ENCODE data around the gene SCG5.

SCG5 gene

DNA sequence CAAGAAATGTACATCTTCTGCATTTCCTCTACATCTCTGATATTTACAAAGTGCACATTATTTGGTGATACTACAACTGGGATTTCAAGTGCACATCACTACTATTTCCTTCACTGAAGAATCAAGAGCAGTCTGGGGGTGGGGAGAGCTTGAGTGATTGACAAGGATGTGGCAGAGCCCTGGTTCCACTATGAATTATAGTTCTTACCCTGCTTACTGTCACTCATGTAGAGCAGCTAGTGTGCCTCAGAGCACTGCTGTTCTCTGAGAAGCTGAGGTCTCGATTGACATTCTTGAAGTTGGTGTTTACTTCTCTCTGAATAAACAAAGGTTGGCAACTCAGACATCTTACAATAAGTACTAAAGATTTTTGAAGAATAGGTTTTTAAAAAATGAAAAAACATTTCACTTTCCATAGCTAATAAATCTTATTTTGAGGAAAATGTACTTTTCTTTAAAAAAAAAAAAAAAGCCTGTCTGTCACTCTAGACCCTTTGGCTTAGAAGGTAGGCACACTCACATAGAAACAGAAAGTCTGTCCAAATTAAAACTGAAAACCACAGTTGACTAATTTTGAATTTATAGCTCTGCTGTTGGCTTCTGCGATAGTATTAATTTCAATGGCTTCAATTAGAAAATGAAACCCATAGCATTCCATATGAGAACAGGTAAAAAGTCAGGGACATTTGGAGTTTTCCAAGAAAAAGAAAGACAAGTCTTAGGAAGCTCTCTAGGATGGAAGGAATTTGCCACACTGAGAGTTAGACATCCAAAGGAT is 81.8 kb downstream of the SCG5 start:
- no peak for DNase-seq (ENCODE audit: low read depth)

DNA sequence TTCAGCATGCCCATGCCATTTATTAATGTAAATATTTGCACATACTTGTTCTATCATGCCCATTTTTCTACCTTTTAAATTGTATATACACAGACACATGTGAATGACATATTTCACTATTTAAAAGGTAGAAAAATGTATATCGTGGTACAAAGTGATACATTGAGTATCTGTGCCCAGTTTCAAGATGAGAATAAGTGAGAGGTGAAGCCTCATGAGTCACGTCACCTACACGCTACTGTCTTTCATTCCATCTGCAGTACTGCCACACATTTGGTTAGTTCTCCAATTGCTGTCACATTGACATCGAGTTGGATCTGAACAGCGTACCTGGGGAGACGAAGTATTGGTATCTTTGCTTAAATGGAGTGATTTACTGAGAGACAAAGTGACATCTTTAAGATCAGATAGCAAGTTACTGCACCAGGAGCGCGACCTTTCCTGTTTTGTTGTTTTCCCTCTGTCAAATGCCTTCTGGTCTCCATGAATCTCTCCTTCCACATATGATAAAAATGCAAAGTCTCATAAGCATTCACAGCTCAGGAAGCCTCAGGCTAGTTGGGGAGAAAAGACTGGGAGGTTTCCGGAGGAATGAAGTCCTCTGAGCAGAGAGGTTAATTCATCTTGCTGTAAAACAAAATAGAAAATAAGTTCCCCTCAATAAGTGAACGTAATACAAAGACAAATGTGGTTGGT is 88.3 kb downstream of the SCG5 start:
- DNase-seq (ENCODE audit: low read depth): no peak

DNA sequence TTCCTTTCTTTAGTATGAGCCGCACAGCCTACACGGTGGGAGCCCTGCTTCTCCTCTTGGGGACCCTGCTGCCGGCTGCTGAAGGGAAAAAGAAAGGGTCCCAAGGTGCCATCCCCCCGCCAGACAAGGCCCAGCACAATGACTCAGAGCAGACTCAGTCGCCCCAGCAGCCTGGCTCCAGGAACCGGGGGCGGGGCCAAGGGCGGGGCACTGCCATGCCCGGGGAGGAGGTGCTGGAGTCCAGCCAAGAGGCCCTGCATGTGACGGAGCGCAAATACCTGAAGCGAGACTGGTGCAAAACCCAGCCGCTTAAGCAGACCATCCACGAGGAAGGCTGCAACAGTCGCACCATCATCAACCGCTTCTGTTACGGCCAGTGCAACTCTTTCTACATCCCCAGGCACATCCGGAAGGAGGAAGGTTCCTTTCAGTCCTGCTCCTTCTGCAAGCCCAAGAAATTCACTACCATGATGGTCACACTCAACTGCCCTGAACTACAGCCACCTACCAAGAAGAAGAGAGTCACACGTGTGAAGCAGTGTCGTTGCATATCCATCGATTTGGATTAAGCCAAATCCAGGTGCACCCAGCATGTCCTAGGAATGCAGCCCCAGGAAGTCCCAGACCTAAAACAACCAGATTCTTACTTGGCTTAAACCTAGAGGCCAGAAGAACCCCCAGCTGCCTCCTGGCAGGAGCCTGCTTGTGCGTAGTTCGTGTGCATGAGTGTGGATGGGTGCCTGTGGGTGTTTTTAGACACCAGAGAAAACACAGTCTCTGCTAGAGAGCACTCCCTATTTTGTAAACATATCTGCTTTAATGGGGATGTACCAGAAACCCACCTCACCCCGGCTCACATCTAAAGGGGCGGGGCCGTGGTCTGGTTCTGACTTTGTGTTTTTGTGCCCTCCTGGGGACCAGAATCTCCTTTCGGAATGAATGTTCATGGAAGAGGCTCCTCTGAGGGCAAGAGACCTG is 89.5 kb downstream of the SCG5 start:
- DNase-seq (ENCODE audit: low read depth): no peak

DNA sequence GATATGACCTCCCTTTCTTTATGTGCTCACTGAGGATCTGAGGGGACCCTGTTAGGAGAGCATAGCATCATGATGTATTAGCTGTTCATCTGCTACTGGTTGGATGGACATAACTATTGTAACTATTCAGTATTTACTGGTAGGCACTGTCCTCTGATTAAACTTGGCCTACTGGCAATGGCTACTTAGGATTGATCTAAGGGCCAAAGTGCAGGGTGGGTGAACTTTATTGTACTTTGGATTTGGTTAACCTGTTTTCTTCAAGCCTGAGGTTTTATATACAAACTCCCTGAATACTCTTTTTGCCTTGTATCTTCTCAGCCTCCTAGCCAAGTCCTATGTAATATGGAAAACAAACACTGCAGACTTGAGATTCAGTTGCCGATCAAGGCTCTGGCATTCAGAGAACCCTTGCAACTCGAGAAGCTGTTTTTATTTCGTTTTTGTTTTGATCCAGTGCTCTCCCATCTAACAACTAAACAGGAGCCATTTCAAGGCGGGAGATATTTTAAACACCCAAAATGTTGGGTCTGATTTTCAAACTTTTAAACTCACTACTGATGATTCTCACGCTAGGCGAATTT is 91.2 kb downstream of the SCG5 start:
- DNase-seq (ENCODE audit: low read depth): no peak

DNA sequence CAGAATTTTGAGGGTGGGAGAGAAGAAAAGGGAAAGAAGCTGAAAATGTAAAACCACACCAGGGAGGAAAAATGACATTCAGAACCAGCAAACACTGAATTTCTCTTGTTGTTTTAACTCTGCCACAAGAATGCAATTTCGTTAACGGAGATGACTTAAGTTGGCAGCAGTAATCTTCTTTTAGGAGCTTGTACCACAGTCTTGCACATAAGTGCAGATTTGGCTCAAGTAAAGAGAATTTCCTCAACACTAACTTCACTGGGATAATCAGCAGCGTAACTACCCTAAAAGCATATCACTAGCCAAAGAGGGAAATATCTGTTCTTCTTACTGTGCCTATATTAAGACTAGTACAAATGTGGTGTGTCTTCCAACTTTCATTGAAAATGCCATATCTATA is 91.8 kb downstream of the SCG5 start:
- no peak for DNase-seq (ENCODE audit: low read depth)

DNA sequence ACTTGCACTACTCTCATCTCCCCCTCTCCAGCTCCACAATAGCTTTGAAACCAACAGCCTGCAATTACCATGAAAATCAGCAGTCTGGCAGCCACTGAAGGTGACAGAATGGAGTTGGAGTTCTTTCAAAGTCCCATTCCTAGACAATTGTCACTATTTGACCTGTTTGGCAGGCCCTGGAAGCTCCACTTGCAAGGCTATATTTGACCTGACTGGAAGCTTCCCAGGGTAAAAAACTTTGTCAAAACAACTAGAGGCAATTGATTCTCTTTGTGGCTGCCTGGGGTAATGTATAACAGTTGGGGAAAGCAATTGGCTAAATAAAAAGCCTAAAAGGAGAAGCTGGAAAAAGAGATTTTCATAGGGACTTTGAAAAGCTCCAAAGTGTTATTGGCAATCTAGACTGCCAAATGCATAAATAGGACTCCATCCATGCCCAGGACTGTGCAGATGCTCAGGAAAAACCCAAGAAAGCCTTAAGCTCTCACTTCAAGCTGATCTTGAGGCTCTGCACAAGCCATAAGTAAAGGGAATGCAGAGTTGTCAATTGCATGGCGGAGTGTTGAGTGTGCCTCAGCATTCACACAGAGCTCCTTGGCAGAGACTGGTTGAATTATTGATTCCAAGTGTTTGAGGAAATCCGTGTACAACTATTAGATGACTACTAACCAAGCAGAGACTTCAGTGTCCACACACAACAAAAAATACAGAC is 94.6 kb downstream of the SCG5 start:
- no peak for DNase-seq (ENCODE audit: low read depth)

DNA sequence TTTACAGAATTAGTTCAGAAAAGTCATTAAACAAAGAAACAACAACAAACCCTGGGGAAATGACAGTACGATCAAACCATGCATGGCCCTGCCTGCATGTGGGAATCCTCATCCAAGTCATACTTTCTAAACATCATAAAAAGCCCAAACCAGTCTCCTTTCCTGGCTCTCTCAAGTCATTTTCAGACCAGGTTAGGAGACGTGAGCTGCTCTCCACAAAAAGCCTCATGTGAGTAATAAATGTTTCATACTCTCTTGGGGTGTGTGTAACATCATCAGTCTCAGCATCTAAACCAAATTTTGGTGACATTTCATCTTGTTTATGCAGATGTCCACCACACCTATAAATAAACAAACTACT is 95.2 kb downstream of the SCG5 start:
- DNase-seq (ENCODE audit: low read depth): no peak

DNA sequence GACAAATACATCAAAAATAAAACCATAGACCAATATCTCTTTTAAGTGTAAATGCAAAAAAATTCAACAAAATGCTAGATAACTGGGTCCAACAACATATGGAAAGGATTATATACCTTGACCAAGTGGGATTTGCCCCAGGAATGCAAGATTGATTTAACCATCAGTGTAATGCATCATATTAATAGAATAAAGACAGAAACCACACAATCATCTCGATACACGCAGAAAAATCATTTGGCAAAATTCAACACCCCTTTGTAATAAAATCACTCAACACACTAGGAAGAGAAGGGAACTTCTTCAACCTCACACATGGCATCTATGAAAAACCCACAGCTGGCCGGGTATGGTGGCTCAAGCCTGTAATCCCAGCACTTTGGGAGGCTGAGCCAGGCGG is 95.8 kb downstream of the SCG5 start:
- no peak for DNase-seq (ENCODE audit: low read depth)

DNA sequence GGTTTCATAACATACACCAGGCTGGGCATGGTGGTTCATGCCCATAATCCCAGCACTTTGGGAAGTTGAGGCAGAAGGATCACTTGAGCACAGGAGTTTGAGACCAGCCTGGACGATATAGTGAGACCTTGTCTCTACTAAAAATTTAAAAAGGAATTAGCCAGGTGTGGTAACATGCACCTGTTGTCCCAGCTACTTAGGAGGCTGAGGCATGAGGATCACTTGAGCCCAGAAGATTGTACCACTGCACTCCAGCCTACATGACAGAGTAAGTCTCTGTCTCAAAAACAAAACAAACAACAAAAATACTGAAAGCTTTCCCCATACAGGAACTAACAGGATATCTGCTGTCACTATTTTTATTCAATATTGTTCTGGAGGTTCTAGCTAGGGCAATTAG is 97.2 kb downstream of the SCG5 start:
- no peak for DNase-seq (ENCODE audit: low read depth)

DNA sequence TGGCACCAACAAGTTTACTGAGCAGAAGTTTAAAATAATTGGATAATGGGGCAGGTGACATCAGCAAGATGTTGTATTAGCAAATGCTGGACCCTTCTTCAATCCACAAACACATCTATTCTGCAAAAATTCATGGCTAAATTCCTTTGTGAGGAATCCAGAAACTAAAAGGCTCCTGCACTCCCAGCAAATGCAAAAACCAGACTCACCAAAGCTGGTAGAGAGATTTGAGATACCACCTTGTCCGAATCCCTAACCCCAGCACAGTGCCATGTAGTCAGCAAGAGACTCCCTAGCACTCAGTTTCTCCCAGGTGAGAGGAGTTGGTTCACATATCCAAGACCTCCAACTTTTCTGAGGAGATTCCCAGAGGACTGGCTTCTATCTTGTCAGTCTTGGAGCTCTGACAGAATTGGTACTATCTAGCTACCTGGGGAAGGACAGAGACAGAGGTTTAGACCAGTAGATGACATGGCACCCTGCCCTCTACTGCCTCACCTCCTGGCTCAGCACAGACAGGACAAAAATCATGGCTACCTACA is 98.1 kb downstream of the SCG5 start:
- no peak for DNase-seq (ENCODE audit: low read depth)

DNA sequence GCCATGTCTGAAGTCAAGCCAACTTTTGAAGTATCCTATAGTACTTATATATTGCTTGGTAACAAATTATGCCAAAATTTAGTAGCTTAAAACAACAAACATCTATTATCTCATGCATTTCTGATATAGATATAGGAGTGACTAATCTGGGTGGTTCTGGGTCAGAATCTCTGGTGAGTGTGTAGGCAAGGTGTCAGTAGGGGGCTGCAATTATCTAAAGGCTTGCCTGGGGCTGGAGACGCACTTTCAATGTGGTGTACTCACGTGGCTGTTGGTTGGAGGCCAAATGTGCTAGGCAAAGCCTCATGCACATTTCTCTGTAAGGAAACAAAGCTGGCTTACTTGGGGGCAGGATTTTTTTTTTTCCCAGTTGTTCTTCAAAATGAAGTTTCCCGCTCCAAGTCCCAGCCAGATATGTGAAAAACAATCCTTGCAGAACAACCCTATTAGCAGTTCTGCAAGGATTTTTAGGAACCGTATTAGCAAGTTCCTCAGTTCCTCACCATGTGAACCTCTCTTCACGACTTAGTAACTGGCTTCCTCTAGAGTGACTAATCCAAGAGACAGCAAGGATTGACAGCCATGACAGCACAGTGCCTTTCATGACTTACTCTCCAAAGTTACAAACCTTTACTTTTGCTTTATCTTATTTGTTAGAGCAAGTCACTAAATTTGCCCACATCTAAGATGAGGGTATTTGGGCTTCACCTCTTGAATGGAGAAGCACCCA is 102.1 kb downstream of the SCG5 start:
- DNase-seq (ENCODE audit: low read depth): no peak

DNA sequence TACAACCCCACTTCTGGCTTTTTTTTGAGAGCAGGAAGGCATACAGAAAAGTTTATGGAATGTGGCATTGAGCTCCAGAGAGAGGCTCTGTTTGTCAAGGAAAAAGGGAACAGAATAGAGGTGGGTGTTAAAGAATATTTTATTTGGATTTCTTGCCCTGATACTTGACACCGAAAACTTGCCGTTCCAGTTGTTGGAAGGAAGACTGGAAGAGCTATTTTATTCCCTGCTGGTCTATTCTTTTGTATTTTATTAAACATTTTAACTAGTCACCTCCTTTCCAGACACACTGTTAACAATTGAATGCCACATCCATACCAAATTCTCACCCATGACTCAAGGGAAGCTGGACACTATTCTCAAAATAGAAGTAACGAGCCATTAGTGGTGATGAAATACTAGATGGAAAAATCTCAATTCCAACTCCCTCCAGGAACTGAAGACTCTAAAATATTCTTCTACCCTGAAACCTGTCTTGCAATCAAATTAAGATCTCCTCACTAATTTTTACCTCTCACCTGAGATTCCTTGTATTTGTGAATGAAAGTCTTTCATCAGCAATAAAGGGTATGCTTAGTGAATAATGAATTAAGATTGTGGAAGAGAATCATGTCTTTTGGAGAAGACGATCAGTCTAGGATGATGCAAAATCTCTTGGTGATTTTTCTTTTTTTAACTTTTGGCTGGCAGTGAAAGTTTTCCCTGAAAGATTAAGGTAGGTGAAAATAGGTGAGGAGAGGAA is 104.8 kb downstream of the SCG5 start:
- no peak for DNase-seq (ENCODE audit: low read depth)
